Gastroesophageal sphincter (tissue), 4 donors: ENCODE measurements around the gene ABCG5. TPM values are rescaled to one million over a fixed set of nuclear protein-coding genes. Genes with fewer than 3 reads are reported as not detected.

Experiments used
- ATAC-seq: fragments of 150-250 bp; one replicate; pipeline ENCODE4 v1.9.1; 2016; ENCODE audit warnings: mild to moderate bottlenecking, moderate library complexity
- H3K27ac ChIP-seq, 4 donors: fragments of 200-600 bp; sonication (generic) in 3 of 4; 1 replicate in 3 of 4; 2 replicates in 1 of 4; pipeline ENCODE4 v1.5.1; 2016 to 2019
- H3K27me3 ChIP-seq: fragments of 200-600 bp; sonication (generic); one replicate; pipeline ENCODE4 v1.5.1; 2019
- H3K36me3 ChIP-seq, 2 donors: fragments of 200-600 bp; sonication (generic); one replicate each; pipeline ENCODE4 v1.5.1; 2019; ENCODE audit warnings: control low read depth in 1 of 2
- H3K4me1 ChIP-seq, 3 donors: fragments of 200-600 bp; sonication (generic); 1 replicate in 2 of 3; 2 replicates in 1 of 3; pipeline ENCODE4 v1.5.1; 2016 to 2019; ENCODE audit warnings: control low read depth in 2 of 3
- H3K4me3 ChIP-seq, 2 donors: fragments of 200-600 bp; sonication (generic); one replicate each; pipeline ENCODE4 v1.5.1; 2019; ENCODE audit warnings: mild to moderate bottlenecking in 1 of 2, moderate library complexity in 1 of 2
- H3K9me3 ChIP-seq, 3 donors: fragments of 200-600 bp; sonication (generic); one replicate each; pipeline ENCODE4 v1.5.1; 2017 to 2019; ENCODE audit warnings: control low read depth in 2 of 3
- EP300 ChIP-seq: sonication (generic); formaldehyde crosslinking; IDR thresholded peaks from one replicate; pipeline ENCODE4 v1.6.1; 2017; ENCODE audit warnings: antibody characterized with exemption, mild to moderate bottlenecking
- POLR2A ChIP-seq, 2 donors: fragments of 450-650 bp; IDR thresholded peaks; one replicate each; pipeline ENCODE4 v1.6.1; 2017; ENCODE audit warnings: antibody characterized with exemption in 2 of 2, mild to moderate bottlenecking in 2 of 2, moderate library complexity in 1 of 2
- POLR2AphosphoS5 ChIP-seq: sonication (generic); formaldehyde crosslinking; IDR thresholded peaks from one replicate; pipeline ENCODE4 v1.6.1; 2017; ENCODE audit warnings: antibody characterized with exemption
- WGBS, 2 donors: methylation state at CpG; one replicate each; pipeline ENCODE4 v1.1.5; 2018; ENCODE audit warnings: low coverage in 1 of 2; 5-methylcytosine and 5-hydroxymethylcytosine counted together
- small RNA-seq, 4 donors: library from RNA; depleted of rRNA; stranded (forward); fragments of <200 nt; gene quantifications; one replicate each; pipeline ENCODE3, GENCODE V24; 2016
- total RNA-seq, 4 donors: library from RNA; depleted of rRNA; stranded (reverse); fragments of >200 nt; gene quantifications; one replicate each; pipeline ENCODE4 v1.1.0, GENCODE V29; 2016
- TF ChIP-seq, protein P1 (sequence below), 4 experiments: fragments of 200-600 bp in 2 of 4; fragments of 450-650 bp in 2 of 4; sonication (generic) in 1 of 4; IDR thresholded peaks; one replicate each; pipeline ENCODE4 v1.5.1; 2017 to 2019; ENCODE audit warnings: antibody characterized with exemption in 4 of 4, mild to moderate bottlenecking in 2 of 4, moderate library complexity in 2 of 4

The ABCG5 gene
- total RNA-seq, 4 donors from 2014 or later = not detected

DNA sequence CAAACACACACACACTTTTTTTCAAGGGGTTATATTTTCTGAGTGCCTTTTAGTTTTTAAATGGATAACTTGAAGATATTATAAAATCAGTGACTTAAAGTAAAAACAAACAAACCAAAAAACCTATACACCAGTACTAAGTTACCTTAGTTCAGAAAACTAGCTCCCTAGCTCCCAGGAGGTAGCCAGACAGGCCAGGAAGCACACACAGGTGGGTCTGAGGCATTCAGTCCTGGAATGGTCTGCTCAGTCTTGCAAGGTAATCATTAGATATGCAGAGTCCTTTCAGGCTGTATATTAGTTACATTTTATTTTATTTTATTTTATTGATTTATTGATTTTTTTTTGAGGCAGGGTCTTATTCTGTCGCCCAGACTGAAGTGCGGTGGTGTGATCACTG lies 75.5 kb downstream of the ABCG5 start:
- no peaks in the 10 kb centered on the region for H3K9me3 ChIP-seq
- 95% methylated on average over 2 of the region's 2 CpGs; no CpG with 5 or more reads in 1 of the 2 donors for WGBS, 2 donors
- no peaks in the 10 kb centered on the region for H3K4me1 ChIP-seq
- H3K27me3 ChIP-seq = no peaks in the 10 kb centered on the region
- H3K36me3 ChIP-seq = peaks cover 0 to 16% of the 10 kb centered on the region in 2 donors
- no peak for TF ChIP-seq POLR2A (IDR thresholded peaks at IDR 0.05)
- no peak for TF ChIP-seq EP300
- TF ChIP-seq, protein P1, sequence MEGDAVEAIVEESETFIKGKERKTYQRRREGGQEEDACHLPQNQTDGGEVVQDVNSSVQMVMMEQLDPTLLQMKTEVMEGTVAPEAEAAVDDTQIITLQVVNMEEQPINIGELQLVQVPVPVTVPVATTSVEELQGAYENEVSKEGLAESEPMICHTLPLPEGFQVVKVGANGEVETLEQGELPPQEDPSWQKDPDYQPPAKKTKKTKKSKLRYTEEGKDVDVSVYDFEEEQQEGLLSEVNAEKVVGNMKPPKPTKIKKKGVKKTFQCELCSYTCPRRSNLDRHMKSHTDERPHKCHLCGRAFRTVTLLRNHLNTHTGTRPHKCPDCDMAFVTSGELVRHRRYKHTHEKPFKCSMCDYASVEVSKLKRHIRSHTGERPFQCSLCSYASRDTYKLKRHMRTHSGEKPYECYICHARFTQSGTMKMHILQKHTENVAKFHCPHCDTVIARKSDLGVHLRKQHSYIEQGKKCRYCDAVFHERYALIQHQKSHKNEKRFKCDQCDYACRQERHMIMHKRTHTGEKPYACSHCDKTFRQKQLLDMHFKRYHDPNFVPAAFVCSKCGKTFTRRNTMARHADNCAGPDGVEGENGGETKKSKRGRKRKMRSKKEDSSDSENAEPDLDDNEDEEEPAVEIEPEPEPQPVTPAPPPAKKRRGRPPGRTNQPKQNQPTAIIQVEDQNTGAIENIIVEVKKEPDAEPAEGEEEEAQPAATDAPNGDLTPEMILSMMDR (IDR thresholded peaks at IDR 0.05) = no peak
- no peak for TF ChIP-seq POLR2AphosphoS5
- no peak for ATAC-seq
- H3K4me3 ChIP-seq = no peak overlapping the region
- no peak overlapping the region for H3K27ac ChIP-seq

Small RNAs within 50 kb of the gene (small RNA-seq; reads per million reads assigned to genes)
- 0 reads per million in 4 donors for gene RN7SKP66

Other genes starting within 250 kb of the ABCG5 start
- 10 to 100 TPM; 19.7 to 34.4 (median 22.3) TPM for gene THADA, start 242.8 kb downstream of the ABCG5 start, total RNA-seq
- 10 to 100 TPM; 18.9 to 37.4 (median 25.1) TPM for gene PLEKHH2, start 201.6 kb downstream of the ABCG5 start, total RNA-seq
- gene C1GALT1C1L, start 162.4 kb downstream of the ABCG5 start, total RNA-seq = 1 to 10 TPM in 3 of 4 donors, under 1 TPM in 1; 0.78 to 1.6 (median 1.4) TPM
- 10 to 100 TPM; 18.5 to 32.2 (median 26.1) TPM for gene DYNC2LI1, start 64.8 kb downstream of the ABCG5 start, total RNA-seq
- gene ABCG8, start 132 bp upstream of the ABCG5 start, total RNA-seq = under 1 TPM in 1 of 4 donors, not detected in 3; 0.12 TPM
- gene LRPPRC, start 157.2 kb upstream of the ABCG5 start, total RNA-seq = 10 to 100 TPM; 40.9 to 61.8 (median 49.5) TPM